Endothelial cell of umbilical vein (primary cell): ENCODE data around the gene BRI3BP. TPM values are rescaled to one million over a fixed set of nuclear protein-coding genes. Genes with fewer than 3 reads are reported as not detected.

Experiments
- BruUV-seq: library from RNA; stranded (reverse); fragments of 400-500 nt; replicated peaks from 2 replicates; lab custom pipeline; 2021; lab: Mats Ljungman, UMichigan
- CTCF ChIA-PET: fragments of 300-600, 350-600 bp; sonication (Branson Sonifier 250); formaldehyde crosslinking; loops from one replicate; lab custom pipeline; 2021; ENCODE audit warnings: antibody characterized with exemption, inconsistent platforms; lab: Charles Lee
- POLR2A ChIA-PET: fragments of 300-600, 350-600 bp; sonication (Branson Sonifier 250); formaldehyde crosslinking; loops from one replicate; lab custom pipeline; 2021; ENCODE audit warnings: antibody characterized with exemption, inconsistent platforms; lab: Charles Lee
- DNase-seq: peaks from one replicate; pipeline ENCODE4 v3.0.0-alpha.2; 2011; ENCODE audit warnings: low read depth, low spot score
- FAIRE-seq: peaks from 2 replicates; lab custom pipeline; 2011; peaks lifted over from hg19 to GRCh38; lab: Jason Lieb, UNC
- H2AFZ ChIP-seq: 2 replicates; pipeline ENCODE4 v1.6.0; 2012; ENCODE audit warnings: low read depth, low read length, control low read depth, inconsistent platforms
- H3K27ac ChIP-seq: 2 replicates; pipeline ENCODE4 v1.5.1; 2011; ENCODE audit warnings: low read depth, mild to moderate bottlenecking, control low read depth, low read length, moderate library complexity; ENCODE audit not compliant: insufficient read depth
- H3K27me3 ChIP-seq, 2 experiments: 2 replicates each; pipeline versions ENCODE4 v1.6.0 to v1.6.1; 2011; ENCODE audit warnings: low read length in 2 of 2, mixed read lengths in 1 of 2; ENCODE audit not compliant: control insufficient read depth in 2 of 2, insufficient read depth in 2 of 2
- H3K36me3 ChIP-seq, 2 experiments: 2 replicates in 1 of 2; 3 replicates in 1 of 2; pipeline ENCODE4 v1.5.1; 2011; ENCODE audit warnings: low read length in 2 of 2, mild to moderate bottlenecking in 1 of 2, moderate library complexity in 1 of 2; ENCODE audit not compliant: control insufficient read depth in 2 of 2, insufficient read depth in 2 of 2; ENCODE audit errors: extremely low read depth in 1 of 2
- H3K4me1 ChIP-seq: 3 replicates; pipeline ENCODE4 v1.5.1; 2011; ENCODE audit warnings: mild to moderate bottlenecking, low read length; ENCODE audit not compliant: control insufficient read depth, insufficient read depth; ENCODE audit errors: extremely low read depth
- H3K4me2 ChIP-seq: 2 replicates; pipeline ENCODE4 v1.6.1; 2011; ENCODE audit warnings: low read length, control low read depth, mixed read lengths; ENCODE audit not compliant: insufficient read depth
- H3K4me3 ChIP-seq, 3 experiments: fragments of 200-600 bp in 1 of 3; sonication (generic), shearing (Covaris generic) in 1 of 3; replicated peaks in 1 of 3; 2 replicates each; pipeline ENCODE4 v1.5.1; 2011 to 2016; ENCODE audit warnings: control low read depth in 3 of 3, low read length in 3 of 3, mild to moderate bottlenecking in 2 of 3, inconsistent platforms in 1 of 3, low read depth in 1 of 3, moderate library complexity in 1 of 3; ENCODE audit not compliant: insufficient read depth in 1 of 3
- H3K79me2 ChIP-seq: 2 replicates; pipeline ENCODE4 v1.6.0; 2012; ENCODE audit warnings: low read length, inconsistent platforms; ENCODE audit not compliant: control insufficient read depth, insufficient read depth
- H3K9ac ChIP-seq: replicated peaks from 2 replicates; pipeline ENCODE3; 2011; ENCODE audit warnings: low read length, control low read depth; ENCODE audit not compliant: insufficient read depth; ENCODE audit errors: extremely low read depth
- H3K9me1 ChIP-seq: replicated peaks from 3 replicates; pipeline ENCODE4 v1.6.0; 2011; ENCODE audit warnings: mild to moderate bottlenecking, low read length; ENCODE audit not compliant: control insufficient read depth, insufficient read depth; ENCODE audit errors: extremely low read depth
- H3K9me3 ChIP-seq: replicated peaks from 2 replicates; pipeline ENCODE4 v1.5.1; 2012; ENCODE audit warnings: low read length, inconsistent platforms; ENCODE audit not compliant: control insufficient read depth, insufficient read depth
- H4K20me1 ChIP-seq: replicated peaks from 2 replicates; pipeline ENCODE3; 2011; ENCODE audit warnings: mild to moderate bottlenecking, low read length; ENCODE audit not compliant: control insufficient read depth, insufficient read depth; ENCODE audit errors: extremely low read depth
- EZH2 ChIP-seq: IDR thresholded peaks from 2 replicates; pipeline ENCODE4 v1.6.1; 2012; ENCODE audit warnings: borderline replicate concordance, low read depth, mild to moderate bottlenecking, moderate library complexity, low read length, inconsistent platforms; ENCODE audit not compliant: severe bottlenecking
- GATA2 ChIP-seq: IDR thresholded peaks from 2 replicates; pipeline ENCODE4 v1.7.0; 2011; ENCODE audit warnings: low read depth, mild to moderate bottlenecking, moderate library complexity, mixed read lengths, low read length; ENCODE audit not compliant: insufficient read length, insufficient read depth
- JUN ChIP-seq: IDR thresholded peaks from 2 replicates; pipeline ENCODE4 v1.6.1; 2011; ENCODE audit warnings: borderline replicate concordance, low read depth; ENCODE audit not compliant: insufficient read length, insufficient read depth
- MYC ChIP-seq: IDR thresholded peaks from one replicate; pipeline ENCODE4 v1.6.1; 2011; ENCODE audit warnings: mild to moderate bottlenecking, low read depth, low read length
- POLR2A ChIP-seq: IDR thresholded peaks from 2 replicates; pipeline ENCODE4 v1.6.1; 2012; ENCODE audit warnings: low read depth, mild to moderate bottlenecking, control low read depth, low read length
- POLR2AphosphoS5 ChIP-seq: IDR thresholded peaks from 2 replicates; pipeline ENCODE4 v1.6.1; 2012; ENCODE audit warnings: low read depth, mild to moderate bottlenecking, control low read depth, low read length, moderate library complexity; ENCODE audit not compliant: insufficient read depth
- dilution Hi-C: fragments of 300-500 bp; cut with MboI; formaldehyde crosslinking; loops from one replicate; pipeline ENCODE4 v1.15.0; 2019; ENCODE audit warnings: low sequenced_read_pairs; ENCODE audit not compliant: extremely low pct_ligation_motif_present
- intact Hi-C: fragments of 100-400 bp; cut with micrococcal nuclease; formaldehyde crosslinking; loops from one replicate; pipeline ENCODE4 v1.10.0; 2022
- polyA plus RNA-seq, 4 experiments: library from polyadenylated mRNA; depleted of rRNA in 3 of 4; stranded (reverse) in 3 of 4; unstranded in 1 of 4; fragments of >200 nt; gene quantifications; 2 replicates each; pipeline versions ENCODE4 v1.2.1 to v1.2.3, GENCODE V29; 2011 to 2012; ENCODE audit warnings: missing spikeins in 1 of 4
- total RNA-seq: library from RNA; stranded (reverse); gene quantifications from 2 replicates; pipeline ENCODE4 v1.2.3, GENCODE V29; 2021
- TF ChIP-seq, protein P1 (sequence below), 2 donors: IDR thresholded peaks; 1 replicate in 1 of 2; 2 replicates in 1 of 2; pipeline ENCODE4 v1.5.1; 2011; ENCODE audit warnings: low read length in 2 of 2, mild to moderate bottlenecking in 2 of 2, moderate library complexity in 2 of 2, control low read depth in 1 of 2, inconsistent platforms in 1 of 2, low read depth in 1 of 2; ENCODE audit not compliant: insufficient read depth in 1 of 2; ENCODE audit errors: extremely low read depth in 1 of 2
- TF ChIP-seq, protein P2 (sequence below): IDR thresholded peaks from 2 replicates; pipeline ENCODE4 v1.6.1; 2011; ENCODE audit not compliant: insufficient read depth, insufficient read length

Gene BRI3BP
- total and polyA plus RNA-seq, 2 donors (not counting 3 experiments of a cell fraction or from before 2014, with no cell fraction given): 3.4 to 8.2 TPM

DNA sequence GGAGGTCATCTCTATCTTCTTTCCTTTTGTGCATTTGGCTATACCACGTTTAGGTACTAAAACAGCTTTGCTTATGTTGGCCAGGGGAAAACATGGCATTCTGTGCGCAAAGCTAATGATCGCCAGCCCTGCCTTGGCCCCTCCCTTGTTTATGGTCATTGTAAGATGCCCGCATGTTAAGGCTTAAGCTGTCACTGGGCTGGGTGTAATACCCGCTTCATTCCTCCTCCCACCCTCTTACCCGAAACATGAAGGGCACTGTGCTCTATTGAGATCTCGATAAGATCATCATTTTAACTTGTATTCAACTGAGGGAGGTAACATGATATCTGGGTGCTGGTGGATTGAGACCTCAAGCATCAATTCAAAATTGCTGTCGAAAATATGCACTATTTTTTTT is 34.7 kb downstream of the BRI3BP start:
- no TSS peak for BruUV-seq
- DNase-seq (no peak), FAIRE-seq (no peak)
- H3K36me3 ChIP-seq: no peaks in the 10 kb centered on the region
- no peak overlapping the region for H3K4me2 ChIP-seq
- H3K4me3 ChIP-seq: no peak overlapping the region
- no peak overlapping the region for H3K9ac ChIP-seq
- ChIA-PET POLR2A (no interaction called here), CTCF (no interaction called here)
- H3K4me1 ChIP-seq: no peaks in the 10 kb centered on the region
- dilution Hi-C loops: no loop called here
- intact Hi-C loops: no loop called here
- H2AFZ ChIP-seq: no peak overlapping the region
- H4K20me1 ChIP-seq: no peaks in the 10 kb centered on the region
- H3K9me3 ChIP-seq: no peaks in the 10 kb centered on the region
- H3K79me2 ChIP-seq: no peaks in the 10 kb centered on the region
- no peak overlapping the region for H3K27ac ChIP-seq
- no peaks in the 10 kb centered on the region for H3K9me1 ChIP-seq
- no peaks in the 10 kb centered on the region for H3K27me3 ChIP-seq
- TF ChIP-seq MYC (no peak), EZH2 (no peak), POLR2AphosphoS5 (no peak), POLR2A (no peak), JUN (no peak), GATA2 (no peak)
- TF ChIP-seq, protein P1, sequence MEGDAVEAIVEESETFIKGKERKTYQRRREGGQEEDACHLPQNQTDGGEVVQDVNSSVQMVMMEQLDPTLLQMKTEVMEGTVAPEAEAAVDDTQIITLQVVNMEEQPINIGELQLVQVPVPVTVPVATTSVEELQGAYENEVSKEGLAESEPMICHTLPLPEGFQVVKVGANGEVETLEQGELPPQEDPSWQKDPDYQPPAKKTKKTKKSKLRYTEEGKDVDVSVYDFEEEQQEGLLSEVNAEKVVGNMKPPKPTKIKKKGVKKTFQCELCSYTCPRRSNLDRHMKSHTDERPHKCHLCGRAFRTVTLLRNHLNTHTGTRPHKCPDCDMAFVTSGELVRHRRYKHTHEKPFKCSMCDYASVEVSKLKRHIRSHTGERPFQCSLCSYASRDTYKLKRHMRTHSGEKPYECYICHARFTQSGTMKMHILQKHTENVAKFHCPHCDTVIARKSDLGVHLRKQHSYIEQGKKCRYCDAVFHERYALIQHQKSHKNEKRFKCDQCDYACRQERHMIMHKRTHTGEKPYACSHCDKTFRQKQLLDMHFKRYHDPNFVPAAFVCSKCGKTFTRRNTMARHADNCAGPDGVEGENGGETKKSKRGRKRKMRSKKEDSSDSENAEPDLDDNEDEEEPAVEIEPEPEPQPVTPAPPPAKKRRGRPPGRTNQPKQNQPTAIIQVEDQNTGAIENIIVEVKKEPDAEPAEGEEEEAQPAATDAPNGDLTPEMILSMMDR (IDR thresholded peaks at IDR 0.05; ENCODE audit: extremely low read depth in 1 of 2, insufficient read depth in 1 of 2, low read depth in 1 of 2, low read length in 2 of 2): no peak
- TF ChIP-seq, protein P2, sequence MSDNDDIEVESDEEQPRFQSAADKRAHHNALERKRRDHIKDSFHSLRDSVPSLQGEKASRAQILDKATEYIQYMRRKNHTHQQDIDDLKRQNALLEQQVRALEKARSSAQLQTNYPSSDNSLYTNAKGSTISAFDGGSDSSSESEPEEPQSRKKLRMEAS: no peak
